OCI-LY7 (cell line): ENCODE measurements around the gene CRB1. TPM values are rescaled to one million over a fixed set of nuclear protein-coding genes. Genes with fewer than 3 reads are reported as not detected.

ENCODE experiments used
- BruUV-seq: library from RNA; stranded (reverse); fragments of 400-500 nt; replicated peaks from 2 replicates; lab custom pipeline; 2021; lab: Mats Ljungman, UMichigan
- CTCF ChIA-PET: fragments of 300-600 bp; sonication (Branson Sonifier 250); formaldehyde crosslinking; loops from one replicate; lab custom pipeline; 2022; ENCODE audit warnings: antibody characterized with exemption; ENCODE audit not compliant: unreplicated experiment; lab: Charles Lee
- POLR2A ChIA-PET: fragments of 300-600 bp; sonication (Branson Sonifier 250); formaldehyde crosslinking; loops from one replicate; lab custom pipeline; 2022; ENCODE audit warnings: antibody characterized with exemption; lab: Charles Lee
- DNase-seq: peaks from one replicate; pipeline ENCODE4 v3.0.0-alpha.2; 2015; ENCODE audit warnings: low spot score
- H2AFZ ChIP-seq: fragments of 200-600 bp; sonication (generic), shearing (Covaris generic); 2 replicates; pipeline ENCODE4 v1.6.1; 2014; ENCODE audit warnings: mild to moderate bottlenecking, antibody characterized with exemption, low read length, moderate library complexity
- H3K27ac ChIP-seq: fragments of 200-600 bp; sonication (generic); 2 replicates; pipeline ENCODE4 v1.5.1; 2014; ENCODE audit warnings: mixed run types, low read depth, mild to moderate bottlenecking, moderate library complexity, low read length, inconsistent platforms; ENCODE audit not compliant: poor library complexity, severe bottlenecking
- H3K36me3 ChIP-seq: fragments of 200-600 bp; sonication (generic); 2 replicates; pipeline ENCODE4 v1.6.1; 2014; ENCODE audit warnings: mild to moderate bottlenecking, antibody characterized with exemption, low read length, moderate library complexity, mixed read lengths; ENCODE audit not compliant: insufficient read depth
- H3K4me1 ChIP-seq: fragments of 200-600 bp; sonication (generic); 2 replicates; pipeline ENCODE4 v1.5.1; 2014; ENCODE audit warnings: mild to moderate bottlenecking, low read length; ENCODE audit not compliant: insufficient read depth, poor library complexity, severe bottlenecking
- H3K4me2 ChIP-seq: fragments of 200-600 bp; sonication (generic); 2 replicates; pipeline ENCODE4 v1.6.1; 2014; ENCODE audit warnings: mild to moderate bottlenecking, low read length
- H3K4me3 ChIP-seq: fragments of 200-600 bp; sonication (generic); 2 replicates; pipeline ENCODE4 v1.5.1; 2014; ENCODE audit warnings: mild to moderate bottlenecking, low read depth, low read length; ENCODE audit not compliant: poor library complexity, severe bottlenecking
- H3K79me2 ChIP-seq: fragments of 200-600 bp; sonication (generic); 2 replicates; pipeline ENCODE4 v1.6.1; 2016; ENCODE audit warnings: low read depth, mild to moderate bottlenecking, low read length, moderate library complexity, mixed read lengths; ENCODE audit not compliant: insufficient read depth
- H3K9me2 ChIP-seq: fragments of 200-600 bp; sonication (generic); 2 replicates; pipeline ENCODE4 v1.6.1; 2016; ENCODE audit warnings: mild to moderate bottlenecking, low read length, mixed read lengths; ENCODE audit not compliant: insufficient read depth
- H3K9me3 ChIP-seq: fragments of 200-600 bp; sonication (generic); 2 replicates; pipeline ENCODE4 v1.6.1; 2014; ENCODE audit warnings: mild to moderate bottlenecking, mixed run types, low read length, mixed read lengths
- H4K20me1 ChIP-seq: fragments of 200-600 bp; sonication (generic); 2 replicates; pipeline ENCODE4 v1.6.1; 2014; ENCODE audit warnings: mild to moderate bottlenecking, antibody characterized with exemption, low read length, moderate library complexity, mixed read lengths; ENCODE audit not compliant: insufficient read depth
- CTCF ChIP-seq: fragments of 200-600 bp; sonication (generic); conservative IDR thresholded peaks from 2 replicates; pipeline ENCODE4 v1.5.1; 2014; ENCODE audit warnings: mild to moderate bottlenecking, antibody characterized with exemption, low read length, moderate library complexity, mixed read lengths
- EZH2phosphoT487 ChIP-seq: fragments of 200-600 bp; sonication (generic); IDR thresholded peaks from 2 replicates; pipeline ENCODE4 v1.6.1; 2018; ENCODE audit warnings: low read depth, borderline replicate concordance, mild to moderate bottlenecking, mixed run types, antibody characterized with exemption, low read length, moderate library complexity, mixed read lengths
- intact Hi-C: fragments of 100-400 bp; cut with micrococcal nuclease; formaldehyde crosslinking; loops from one replicate; pipeline ENCODE4 v1.10.0; 2022; ENCODE audit not compliant: unreplicated experiment
- total RNA-seq, 2 experiments: library from RNA; depleted of rRNA in 1 of 2; stranded (reverse); fragments of >200 nt in 1 of 2; shearing (Covaris generic) in 1 of 2; gene quantifications; 2 replicates each; pipeline ENCODE4 v1.2.3, GENCODE V29; 2014 to 2022

Gene CRB1
- total RNA-seq, 2 experiments from 2014 or later, result 0.25 TPM; not detected in 1

- Histone ChIP-seq H3K9me3 (no peaks in the 10 kb centered on the region), H3K36me3 (no peaks in the 10 kb centered on the region), H2AFZ (no peak overlapping the region), H3K79me2 (no peaks in the 10 kb centered on the region), H3K4me3 (no peak overlapping the region), H3K27ac (no peak overlapping the region), H3K9me2 (no peaks in the 10 kb centered on the region), H3K4me1 (no peaks in the 10 kb centered on the region), H3K4me2 (no peak overlapping the region), H4K20me1 (no peaks in the 10 kb centered on the region)
- POLR2A ChIA-PET, result no interaction called here
- DNase-seq, result no peak
- TF ChIP-seq CTCF, result no peak
- no peak for TF ChIP-seq EZH2phosphoT487
- CTCF ChIA-PET, result no interaction called here
- intact Hi-C loops, result no loop called here
- BruUV-seq, result no TSS peak
These were observed 51.6 kb downstream of the CRB1 start for GRCh38 chr1:197319631-197320030.

- H3K27ac ChIP-seq, result no peak overlapping the region
- DNase-seq, result no peak
- H3K4me2 ChIP-seq, result no peak overlapping the region
- no peak overlapping the region for H3K4me3 ChIP-seq
- no peaks in the 10 kb centered on the region for H4K20me1 ChIP-seq
- H2AFZ ChIP-seq, result no peak overlapping the region
- POLR2A ChIA-PET, result no interaction called here
- H3K36me3 ChIP-seq, result no peaks in the 10 kb centered on the region
- no TSS peak for BruUV-seq
- TF ChIP-seq EZH2phosphoT487 (no peak), CTCF (no peak)
- H3K9me2 ChIP-seq, result no peaks in the 10 kb centered on the region
- no peaks in the 10 kb centered on the region for H3K4me1 ChIP-seq
- intact Hi-C loops, result no loop called here
- no peaks in the 10 kb centered on the region for H3K9me3 ChIP-seq
- H3K79me2 ChIP-seq, result no peaks in the 10 kb centered on the region
- CTCF ChIA-PET, result no interaction called here
These were observed 53.0 kb downstream of the CRB1 start for GRCh38 chr1:197320991-197321531.

- CTCF ChIA-PET, result no interaction called here
- TF ChIP-seq CTCF (no peak), EZH2phosphoT487 (no peak)
- no peak overlapping the region for H3K4me3 ChIP-seq
- no peak overlapping the region for H3K4me2 ChIP-seq
- POLR2A ChIA-PET, result no interaction called here
- no peaks in the 10 kb centered on the region for H3K79me2 ChIP-seq
- DNase-seq, result no peak
- BruUV-seq, result no TSS peak
- no peaks in the 10 kb centered on the region for H3K36me3 ChIP-seq
- no peaks in the 10 kb centered on the region for H3K4me1 ChIP-seq
- H3K27ac ChIP-seq, result no peak overlapping the region
- no peaks in the 10 kb centered on the region for H4K20me1 ChIP-seq
- no peaks in the 10 kb centered on the region for H3K9me2 ChIP-seq
- no peaks in the 10 kb centered on the region for H3K9me3 ChIP-seq
- no peak overlapping the region for H2AFZ ChIP-seq
- intact Hi-C loops, result no loop called here
These were observed 53.8 kb downstream of the CRB1 start for GRCh38 chr1:197321811-197322210.
